Spleen (tissue), 7 donors: ENCODE measurements around the gene HYAL2.

Source experiments
- CTCF ChIP-seq, 11 experiments: fragments of 200-600 bp in 7 of 11; fragments of 450-650 bp in 4 of 11; sonication (generic) in 4 of 11; IDR thresholded peaks in 8 of 11; conservative IDR thresholded peaks in 3 of 11; 1 replicate in 7 of 11; 2 replicates in 4 of 11; pipeline versions ENCODE4 v1.4.0 to v1.8.0; 2016 to 2021; ENCODE audit warnings: antibody characterized with exemption in 11 of 11, inconsistent platforms in 4 of 11, mild to moderate bottlenecking in 1 of 11
- POLR2AphosphoS5 ChIP-seq, 3 donors: sonication (generic); formaldehyde crosslinking; IDR thresholded peaks; one replicate each; pipeline ENCODE4 v1.5.1; 2017; ENCODE audit warnings: antibody characterized with exemption in 3 of 3
- donor health status: DM: no; HTN: no; CAD: no; lungs with moderate emphysema.
- donor health status: DM: no; HTN: no; CAD: no.
- donor health status: DM: no; HTN: no; CAD: no.

DNA sequence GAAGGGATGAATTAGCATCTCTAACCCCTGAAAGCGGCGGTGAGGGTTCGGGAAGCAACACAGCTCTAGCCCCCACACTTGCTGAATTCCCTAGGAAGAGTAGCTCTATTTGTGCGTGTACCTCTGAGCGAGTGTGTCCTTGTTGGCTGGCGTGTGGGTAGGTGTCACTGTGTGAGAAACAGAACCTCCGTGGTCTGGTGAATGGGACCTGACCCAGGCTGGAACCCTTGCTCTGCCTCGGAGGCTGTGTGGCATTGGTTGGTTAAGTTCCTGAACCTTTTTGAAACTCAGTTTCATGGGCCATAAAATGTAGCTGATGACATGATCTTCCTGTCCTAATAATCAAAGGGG lies 37.2 kb upstream of the HYAL2 start:
- TF ChIP-seq POLR2AphosphoS5 (IDR thresholded peaks at IDR 0.05) (no peak), CTCF (IDR thresholded peaks at IDR 0.05 in 8 of 11, conservative IDR thresholded peaks at IDR 0.05 in 3 of 11) (no peak)
